Measurements from ENCODE around the gene GNG7.
A peak's percentile ranks its signal among the peaks of the same experiment; 100 is the strongest.

Gene GNG7

DNA sequence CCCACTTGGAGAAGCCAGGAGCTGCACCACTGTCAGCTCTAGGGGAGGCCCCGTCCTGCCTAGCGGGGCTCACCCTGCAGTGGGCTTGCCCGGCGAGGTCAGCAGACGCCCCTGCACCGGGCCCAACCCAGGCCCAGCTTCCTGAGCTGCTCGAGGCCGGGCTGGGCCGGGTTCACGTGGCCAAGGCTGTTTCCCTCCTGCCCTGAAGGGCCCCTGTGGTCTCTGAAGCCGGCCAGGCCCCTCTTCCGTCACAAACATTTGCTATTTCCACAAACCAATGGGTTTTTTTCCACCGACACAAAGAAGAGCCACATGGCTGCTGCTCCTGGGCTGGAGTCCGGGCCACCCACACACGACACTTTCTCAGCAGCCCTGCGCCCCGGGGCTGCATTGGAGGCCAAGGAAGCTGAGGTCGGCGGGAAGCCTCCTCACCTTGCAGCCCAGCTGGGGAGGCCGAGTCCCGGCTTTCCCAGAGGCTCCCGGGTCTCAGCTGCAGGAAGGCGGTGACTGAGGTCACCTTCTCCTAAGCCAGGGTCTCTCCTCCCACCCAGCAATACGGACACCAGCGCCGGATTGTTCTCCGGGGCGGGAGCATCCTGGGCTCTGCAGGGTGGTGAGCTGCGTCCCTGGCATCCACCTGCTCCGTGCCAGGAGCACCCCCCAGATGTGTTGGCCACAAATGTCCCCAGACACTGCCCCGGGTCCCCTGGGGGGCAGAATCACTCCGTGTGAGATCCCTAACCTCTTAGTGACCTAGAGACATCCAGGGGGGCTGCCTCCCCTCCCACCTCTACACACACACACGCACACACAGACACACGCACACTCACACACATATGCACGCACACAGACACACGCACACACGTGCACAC, 146.0 kb downstream of the GNG7 start:
- ChIA-PET POLR2A (ENCODE audit: low non-redundant PET) (no interaction called here), CTCF (interaction anchor here (0.6 kb wide), 1 partner anchor 77 kb away, joined by 3 read pairs; no protein-coding TSS in a partner anchor)
- no peak overlapping the region for H3K27ac ChIP-seq
- TF ChIP-seq, protein P1, sequence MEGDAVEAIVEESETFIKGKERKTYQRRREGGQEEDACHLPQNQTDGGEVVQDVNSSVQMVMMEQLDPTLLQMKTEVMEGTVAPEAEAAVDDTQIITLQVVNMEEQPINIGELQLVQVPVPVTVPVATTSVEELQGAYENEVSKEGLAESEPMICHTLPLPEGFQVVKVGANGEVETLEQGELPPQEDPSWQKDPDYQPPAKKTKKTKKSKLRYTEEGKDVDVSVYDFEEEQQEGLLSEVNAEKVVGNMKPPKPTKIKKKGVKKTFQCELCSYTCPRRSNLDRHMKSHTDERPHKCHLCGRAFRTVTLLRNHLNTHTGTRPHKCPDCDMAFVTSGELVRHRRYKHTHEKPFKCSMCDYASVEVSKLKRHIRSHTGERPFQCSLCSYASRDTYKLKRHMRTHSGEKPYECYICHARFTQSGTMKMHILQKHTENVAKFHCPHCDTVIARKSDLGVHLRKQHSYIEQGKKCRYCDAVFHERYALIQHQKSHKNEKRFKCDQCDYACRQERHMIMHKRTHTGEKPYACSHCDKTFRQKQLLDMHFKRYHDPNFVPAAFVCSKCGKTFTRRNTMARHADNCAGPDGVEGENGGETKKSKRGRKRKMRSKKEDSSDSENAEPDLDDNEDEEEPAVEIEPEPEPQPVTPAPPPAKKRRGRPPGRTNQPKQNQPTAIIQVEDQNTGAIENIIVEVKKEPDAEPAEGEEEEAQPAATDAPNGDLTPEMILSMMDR (conservative IDR thresholded peaks at IDR 0.05; ENCODE audit: low read depth): no peak
- DNase-seq (ENCODE audit: low spot score): no peak

DNA sequence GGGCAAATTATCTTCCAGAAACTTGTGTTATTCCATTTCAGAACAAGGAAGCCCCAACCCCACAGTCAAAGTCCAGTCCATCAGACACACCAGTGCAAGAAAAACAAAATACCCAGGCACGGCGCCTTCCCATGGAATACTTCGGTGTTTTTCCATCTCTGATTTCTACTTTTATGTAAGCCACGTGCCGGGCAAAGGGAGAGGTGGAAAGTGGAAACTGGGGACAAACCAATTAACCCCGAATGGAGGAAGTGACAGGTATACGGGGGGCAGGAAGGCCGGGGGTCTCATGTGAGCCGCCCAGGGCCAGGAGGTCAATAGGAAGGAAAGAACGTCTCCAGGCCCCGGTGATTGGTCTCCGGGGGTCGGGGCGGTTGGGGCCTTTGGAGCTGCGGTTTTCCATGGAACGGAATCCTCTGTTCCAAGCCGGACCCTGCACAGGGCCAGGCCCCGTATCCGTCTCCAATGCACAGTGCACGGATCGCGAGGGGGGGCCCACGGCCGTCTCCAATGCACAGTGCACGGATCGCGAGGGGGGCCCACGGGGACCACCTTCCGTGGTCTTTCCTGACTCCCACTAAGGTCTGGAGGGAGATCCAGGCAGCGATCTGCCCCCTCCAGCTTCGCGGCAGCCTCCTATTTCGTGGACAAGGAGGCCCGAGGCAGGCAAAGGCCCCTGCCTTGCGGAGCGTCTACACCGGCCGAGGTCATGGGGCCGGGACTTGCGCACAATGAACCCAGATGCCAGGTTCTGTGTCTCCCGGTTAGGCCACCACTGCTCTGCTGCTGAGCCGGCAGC, 146.9 kb downstream of the GNG7 start:
- POLR2A ChIA-PET (ENCODE audit: low non-redundant PET): no interaction called here
- TF ChIP-seq, protein P1 (conservative IDR thresholded peaks at IDR 0.05; ENCODE audit: low read depth): no peak
- CTCF ChIA-PET: interaction anchor here (0.6 kb wide), 1 partner anchor 76 kb away, joined by 3 read pairs; no protein-coding TSS in a partner anchor
- no peak for DNase-seq (ENCODE audit: low spot score)
- H3K27ac ChIP-seq: peak overlapping the region; percentile 25; the same call in 1 of the 2 replicates

DNA sequence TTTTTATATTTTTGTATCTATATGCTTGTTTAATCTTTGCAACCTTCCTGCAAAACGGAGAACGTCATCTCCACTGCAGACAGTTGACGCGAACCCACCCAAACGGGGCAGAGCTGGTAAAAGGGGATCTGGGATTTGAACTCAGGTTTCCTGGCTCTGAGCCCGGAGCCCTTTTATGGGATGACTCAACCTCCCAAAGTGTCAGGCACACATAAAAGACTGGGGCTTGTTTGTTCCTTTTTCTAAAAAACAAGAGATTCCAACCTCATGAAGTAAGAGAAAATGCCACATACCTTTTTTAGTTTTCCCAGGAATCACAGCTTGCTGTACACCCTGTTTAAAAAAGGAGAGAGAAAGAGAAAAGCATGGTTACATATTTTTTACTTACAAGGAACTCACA, 147.6 kb downstream of the GNG7 start:
- peak overlapping the region; percentile 25; the same call in 1 of the 2 replicates for H3K27ac ChIP-seq
- POLR2A ChIA-PET (ENCODE audit: low non-redundant PET): no interaction called here
- CTCF ChIA-PET: interaction anchor here (1.2 kb wide), 1 partner anchor 56 kb away, joined by 4 read pairs; no protein-coding TSS in a partner anchor
- TF ChIP-seq, protein P1 (conservative IDR thresholded peaks at IDR 0.05; ENCODE audit: low read depth): no peak
- DNase-seq (ENCODE audit: low spot score): no peak

DNA sequence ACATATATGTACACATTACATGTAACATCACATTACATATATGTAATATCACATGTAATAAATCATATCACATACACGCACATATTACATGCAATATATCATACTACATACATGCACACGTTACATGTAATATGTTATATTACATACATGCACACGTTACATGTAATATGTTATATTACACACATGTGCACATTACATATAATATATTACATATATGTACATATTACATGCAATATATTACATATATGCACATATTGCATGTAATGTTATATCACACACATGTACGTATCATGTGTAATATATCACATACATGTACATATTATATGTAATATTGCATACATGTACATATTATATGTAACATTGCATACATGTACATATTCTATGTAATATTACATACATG, 149.0 kb downstream of the GNG7 start:
- no peak for DNase-seq (ENCODE audit: low spot score)
- no peak overlapping the region for H3K27ac ChIP-seq
- ChIA-PET POLR2A (ENCODE audit: low non-redundant PET) (no interaction called here), CTCF (interaction anchor here (1.2 kb wide), 1 partner anchor 58 kb away, joined by 4 read pairs; no protein-coding TSS in a partner anchor)
- TF ChIP-seq, protein P1 (conservative IDR thresholded peaks at IDR 0.05; ENCODE audit: low read depth): no peak

DNA sequence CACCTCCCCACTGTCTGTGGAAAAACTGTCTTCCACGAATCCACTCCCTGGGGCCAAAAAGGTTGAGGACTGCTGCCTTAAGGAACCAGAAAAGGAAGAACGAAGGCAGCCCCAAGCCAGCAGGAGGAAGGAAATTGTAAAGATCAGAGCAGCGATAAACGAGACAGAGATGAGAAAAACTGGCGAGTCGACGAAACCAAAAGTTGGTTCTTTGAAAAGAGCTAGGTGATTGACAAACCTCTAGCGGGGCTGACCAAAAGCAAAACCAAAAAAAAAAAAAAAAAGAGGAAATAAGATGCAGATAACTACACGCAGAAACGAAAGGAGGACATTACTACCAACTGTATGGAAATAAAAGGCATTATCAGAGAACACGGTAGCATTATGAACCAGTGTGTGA, 149.6 kb downstream of the GNG7 start:
- H3K27ac ChIP-seq: peak overlapping the region; percentile 70
- no peak for DNase-seq (ENCODE audit: low spot score)
- TF ChIP-seq, protein P1 (conservative IDR thresholded peaks at IDR 0.05; ENCODE audit: low read depth): no peak
- ChIA-PET CTCF (interaction anchor here (0.7 kb wide), 1 partner anchor 60 kb away, joined by 3 read pairs; no protein-coding TSS in a partner anchor), POLR2A (ENCODE audit: low non-redundant PET) (no interaction called here)

DNA sequence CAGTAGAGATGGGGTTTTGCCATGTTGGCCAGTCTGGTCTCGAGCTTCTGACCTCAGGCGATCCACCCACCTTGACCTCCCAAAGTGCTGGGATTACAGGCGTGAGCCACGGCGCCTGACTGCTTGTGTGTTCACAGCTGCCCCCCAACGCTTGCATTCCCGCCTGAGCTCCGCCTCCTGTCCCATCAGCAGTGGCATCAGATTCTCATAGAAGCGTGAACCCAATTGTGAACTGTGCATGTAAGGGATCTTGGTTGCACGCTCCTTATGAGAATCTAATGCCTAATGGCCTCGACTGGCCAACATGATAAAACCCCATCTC, 150.7 kb downstream of the GNG7 start:
- H3K27ac ChIP-seq: no peak overlapping the region
- ChIA-PET CTCF (interaction anchor here (0.6 kb wide), 2 partner anchors 85 to 405 kb away, joined by 3 to 4 read pairs; no protein-coding TSS in a partner anchor), POLR2A (ENCODE audit: low non-redundant PET) (no interaction called here)
- TF ChIP-seq, protein P1 (conservative IDR thresholded peaks at IDR 0.05; ENCODE audit: low read depth): no peak
- DNase-seq (ENCODE audit: low spot score): no peak

Data from RWPE1 (cell line).